Measurements from ENCODE around the gene OCLN.
"Not testable (repeated sequence)": the region's sequence is repeated elsewhere in the genome, so short reads cannot be mapped to it uniquely, and the experiment has no call there.

OCLN gene

DNA sequence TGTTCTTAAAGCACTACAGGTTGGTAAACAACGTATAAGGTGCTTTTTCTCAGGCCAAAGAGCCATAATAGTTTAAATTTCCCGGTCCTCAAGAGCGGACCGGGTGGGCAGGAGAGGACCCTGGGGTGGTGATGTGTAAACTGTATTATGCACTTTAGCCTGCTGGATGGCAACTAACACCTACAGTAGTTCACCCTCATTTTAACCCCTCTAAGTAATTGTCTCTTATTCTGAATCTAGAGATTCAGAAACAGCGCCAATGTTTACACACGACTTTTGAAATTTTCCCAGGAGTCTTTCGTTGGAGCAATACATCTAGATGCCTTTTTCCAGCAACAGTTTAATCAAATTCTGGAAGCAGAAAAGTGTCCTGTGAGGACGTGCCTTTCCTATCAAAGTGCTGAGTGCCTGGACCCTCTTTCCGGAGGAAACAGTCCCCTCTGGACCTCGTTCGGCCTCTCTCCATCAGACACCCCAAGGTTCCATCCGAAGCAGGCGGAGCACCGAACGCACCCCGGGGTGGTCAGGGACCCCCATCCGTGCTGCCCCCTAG, 676 bp upstream of the OCLN start:
- DNase-seq: no peak

DNA sequence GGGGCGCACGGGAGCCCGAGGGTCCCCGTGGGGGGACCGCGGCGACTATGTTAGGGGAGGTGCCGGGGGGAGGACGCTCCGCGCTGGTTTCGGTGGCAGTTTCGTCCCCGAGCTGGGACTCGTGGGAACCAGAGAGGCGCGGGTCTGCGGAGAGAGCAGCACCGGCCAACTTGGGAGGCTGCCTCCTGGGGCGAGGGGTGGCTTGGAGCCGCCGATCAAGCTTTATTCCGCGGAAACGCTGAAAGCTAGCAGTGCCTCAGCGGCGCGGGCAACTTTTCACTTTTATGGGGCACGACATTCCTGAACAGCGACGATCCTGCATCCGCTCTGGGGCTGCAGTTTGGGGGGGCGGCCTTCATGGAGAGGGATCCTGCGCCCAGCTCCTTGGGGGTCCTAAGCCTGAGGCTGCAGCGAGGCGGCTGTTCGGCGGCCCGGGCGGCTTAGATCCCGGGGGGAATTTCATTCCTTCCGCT, 369 bp downstream of the OCLN start:
- DNase-seq: no peak

DNA sequence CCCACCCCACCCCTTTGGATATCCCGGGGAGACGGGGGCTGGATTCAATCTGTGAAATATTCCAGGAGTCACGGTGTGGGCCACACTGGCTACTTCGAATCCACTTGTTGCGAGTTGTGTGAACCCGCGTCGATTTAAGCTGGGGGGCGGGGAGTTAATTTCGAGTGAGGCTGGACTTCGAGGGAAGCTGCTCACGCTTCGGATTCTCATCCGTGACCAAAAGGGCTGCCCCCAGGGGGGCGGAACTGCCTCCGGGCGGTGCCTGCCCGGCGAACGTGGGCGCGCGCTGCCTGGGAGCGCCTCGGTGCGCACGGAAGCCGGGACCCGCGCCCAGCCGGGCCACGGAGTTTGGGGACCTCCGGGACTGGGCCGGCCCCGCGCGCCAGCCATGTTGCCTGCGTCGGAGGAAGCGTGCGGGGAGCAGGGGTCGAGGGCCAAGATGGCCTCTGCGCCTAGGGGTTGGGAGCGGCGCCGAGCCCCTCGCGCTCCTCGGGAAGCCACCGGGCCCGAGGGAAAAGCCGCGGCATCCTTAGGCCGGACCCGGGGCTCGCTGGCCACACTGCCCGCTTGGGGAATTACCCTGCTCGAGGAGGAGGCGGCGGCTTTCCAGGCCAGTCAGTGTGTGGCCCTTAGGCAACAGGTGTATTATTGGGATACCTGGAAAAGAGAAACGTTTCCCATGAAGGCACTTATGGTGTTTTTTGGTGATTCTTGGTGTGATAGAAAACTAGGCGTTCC, 975 bp downstream of the OCLN start:
- DNase-seq: no peak

DNA sequence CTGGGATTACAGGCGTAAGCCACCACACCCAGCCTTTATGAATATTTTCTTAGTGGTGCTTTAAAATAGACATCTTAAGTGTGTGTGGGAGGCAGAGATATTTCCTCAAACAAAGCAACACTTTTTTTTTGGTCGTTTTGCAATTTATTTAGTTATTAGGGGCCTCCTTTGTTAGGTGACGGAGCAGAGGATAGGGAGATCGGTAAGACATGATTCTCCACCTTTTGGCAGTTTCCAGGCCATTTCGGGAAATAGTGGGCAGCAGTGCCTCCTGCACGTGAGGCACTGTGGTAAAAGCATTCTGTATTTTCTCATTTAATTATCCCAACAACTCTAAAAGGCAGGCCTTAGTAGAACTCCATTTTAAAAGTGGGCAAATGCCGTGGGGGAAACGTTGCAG, 1.9 kb downstream of the OCLN start:
- no peak for DNase-seq

DNA sequence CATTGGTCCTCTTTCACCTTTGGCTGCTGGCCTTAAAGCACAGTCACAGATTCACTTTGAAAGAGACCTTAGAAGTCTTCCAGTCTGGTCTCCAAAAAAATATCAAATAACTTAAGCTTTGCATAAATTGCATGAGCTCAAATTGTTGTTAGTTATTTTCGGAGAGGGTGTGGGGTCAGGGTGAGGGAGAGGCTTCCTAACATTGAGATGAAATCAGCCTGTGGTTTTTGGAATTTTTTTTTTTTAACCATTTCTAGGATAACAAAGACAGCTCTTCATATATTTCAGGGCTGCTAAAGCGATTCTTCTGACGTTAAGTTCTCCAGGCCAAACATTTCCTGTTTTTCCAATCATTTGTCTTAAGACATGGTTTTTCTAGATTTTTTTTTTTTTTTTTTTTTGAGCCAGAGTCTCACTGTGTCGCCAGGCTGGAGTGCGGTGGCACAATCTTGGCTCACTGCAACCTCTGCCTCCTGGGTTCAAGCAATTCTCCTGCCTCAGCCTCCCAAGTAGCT, 4.5 kb downstream of the OCLN start:
- DNase-seq: no peak

DNA sequence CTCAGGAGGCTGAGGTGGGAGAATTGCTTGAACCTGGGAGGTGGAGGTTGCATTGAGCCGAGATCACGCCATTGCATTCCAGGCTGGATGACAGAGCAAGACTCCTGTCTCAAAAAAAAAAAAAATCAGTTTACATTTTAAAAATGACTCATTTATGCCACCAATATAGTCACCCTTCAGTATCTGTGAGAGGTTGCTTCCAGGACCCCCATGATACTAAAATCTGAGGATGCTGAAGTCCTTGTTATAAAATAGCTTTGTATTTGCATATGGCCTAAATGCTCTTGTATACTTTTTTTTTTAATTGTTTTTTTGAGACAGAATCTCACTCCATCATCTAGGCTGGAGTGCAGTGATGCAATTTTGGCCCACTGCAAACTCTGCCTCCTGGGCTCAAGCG, 5.8 kb downstream of the OCLN start:
- DNase-seq: no peak

DNA sequence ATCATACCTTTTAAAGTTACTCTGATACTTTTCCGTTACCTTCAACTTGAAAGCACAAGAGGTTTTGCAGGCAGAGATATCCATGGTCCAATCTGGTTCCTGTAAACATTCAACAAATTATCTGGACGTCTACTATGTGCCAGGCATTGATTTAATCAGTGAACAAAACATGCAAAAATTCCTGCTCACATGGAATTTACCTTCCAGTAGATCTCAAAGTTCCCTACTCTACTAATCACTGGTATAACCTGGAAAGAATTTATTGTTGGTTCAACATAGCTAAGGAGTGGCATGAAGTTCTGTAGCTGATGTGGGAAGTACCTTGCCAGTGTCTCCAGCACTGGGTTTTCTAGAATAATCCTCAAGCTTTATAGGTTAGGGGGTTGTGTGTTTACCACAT, 9.8 kb downstream of the OCLN start:
- no peak for DNase-seq

DNA sequence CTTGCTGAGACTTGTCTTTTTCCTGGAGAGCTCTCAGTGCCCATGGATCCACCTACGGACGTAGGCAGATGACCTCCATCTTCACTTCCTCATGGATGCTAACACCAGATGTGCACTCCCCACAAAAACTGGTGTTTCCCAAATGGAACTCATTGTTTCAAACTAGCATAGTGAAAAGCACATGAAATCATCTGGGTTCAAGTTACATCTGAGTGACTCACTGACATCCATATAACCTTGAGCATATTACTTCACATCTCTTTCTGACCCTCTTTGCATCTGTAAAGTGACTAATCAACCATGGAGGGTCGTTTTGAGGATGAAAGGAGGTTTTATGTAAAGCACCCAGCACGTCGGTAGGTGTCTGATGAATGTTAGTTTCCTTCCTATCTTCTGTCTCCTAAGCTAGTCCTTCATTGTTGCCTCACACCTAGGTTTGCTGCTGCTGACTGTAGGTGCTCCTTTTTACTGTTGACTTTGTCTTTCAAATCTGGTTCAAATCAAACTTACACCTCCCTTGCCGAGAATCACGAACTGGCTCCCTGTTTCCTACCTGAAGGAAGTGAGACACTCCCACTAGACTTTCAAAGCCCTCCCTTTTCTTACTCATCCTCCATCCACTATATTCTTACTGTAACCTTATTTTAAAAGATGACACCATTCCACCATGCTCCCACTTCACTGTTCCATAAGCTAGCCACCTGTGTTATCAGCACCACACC, 10.3 kb downstream of the OCLN start:
- DNase-seq: no peak

DNA sequence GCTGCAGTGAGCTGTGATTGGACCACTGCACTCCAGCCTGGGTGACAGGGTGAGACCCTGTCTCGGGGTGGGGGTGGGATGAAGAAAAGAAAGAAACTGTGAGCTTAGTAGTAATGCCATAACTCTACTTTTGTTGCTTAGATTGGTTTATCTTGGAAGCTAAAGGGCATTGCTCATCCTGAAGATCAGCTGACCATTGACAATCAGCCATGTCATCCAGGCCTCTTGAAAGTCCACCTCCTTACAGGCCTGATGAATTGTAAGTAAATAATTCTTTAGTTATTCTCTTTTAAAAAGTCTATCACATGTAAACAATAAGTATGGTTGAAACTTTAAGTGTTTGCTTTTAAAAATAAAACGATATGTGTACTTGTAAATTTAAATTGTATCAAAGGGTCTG, 11.4 kb downstream of the OCLN start:
- DNase-seq: no peak

DNA sequence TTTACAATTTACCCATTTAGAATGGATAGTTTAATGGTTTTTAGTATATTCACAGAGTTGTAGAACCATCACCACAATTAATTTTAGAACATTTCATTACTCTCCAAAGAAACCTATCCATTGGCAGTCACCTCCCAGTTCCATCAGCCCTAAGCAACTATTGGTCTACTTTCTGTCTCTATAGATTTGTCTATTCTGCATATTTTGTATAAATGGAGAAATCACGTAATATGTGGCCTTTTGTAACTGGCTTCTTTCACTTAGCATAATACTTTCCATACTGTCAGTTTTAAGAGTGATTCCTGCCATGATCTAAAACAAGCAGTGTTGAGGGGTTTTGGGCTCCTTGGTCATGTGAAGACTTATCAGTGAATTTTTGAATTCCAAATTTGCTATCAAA, 12.7 kb downstream of the OCLN start:
- no peak for DNase-seq

DNA sequence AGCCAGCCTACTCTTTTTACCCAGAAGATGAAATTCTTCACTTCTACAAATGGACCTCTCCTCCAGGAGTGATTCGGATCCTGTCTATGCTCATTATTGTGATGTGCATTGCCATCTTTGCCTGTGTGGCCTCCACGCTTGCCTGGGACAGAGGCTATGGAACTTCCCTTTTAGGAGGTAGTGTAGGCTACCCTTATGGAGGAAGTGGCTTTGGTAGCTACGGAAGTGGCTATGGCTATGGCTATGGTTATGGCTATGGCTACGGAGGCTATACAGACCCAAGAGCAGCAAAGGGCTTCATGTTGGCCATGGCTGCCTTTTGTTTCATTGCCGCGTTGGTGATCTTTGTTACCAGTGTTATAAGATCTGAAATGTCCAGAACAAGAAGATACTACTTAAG, 16.6 kb downstream of the OCLN start:
- no peak for DNase-seq

DNA sequence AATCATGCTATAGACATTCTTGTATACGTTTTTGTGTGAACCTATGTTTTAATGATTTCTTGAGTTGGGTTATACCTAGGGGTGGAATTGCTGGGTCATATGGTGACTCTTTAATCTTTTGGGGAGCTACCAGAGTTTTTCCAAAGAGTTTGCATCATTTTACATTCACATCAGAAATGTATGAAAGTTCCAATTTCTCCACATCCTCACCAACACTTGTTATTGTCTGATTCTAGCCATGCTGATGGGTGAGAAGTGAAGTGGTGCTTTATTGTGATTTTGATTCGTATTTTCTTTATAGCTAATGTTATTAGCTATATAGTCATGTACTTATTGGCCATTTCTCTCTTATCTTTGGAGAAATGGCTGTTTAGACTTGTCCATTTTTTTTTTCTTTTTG, 18.1 kb downstream of the OCLN start:
- no peak for DNase-seq

DNA sequence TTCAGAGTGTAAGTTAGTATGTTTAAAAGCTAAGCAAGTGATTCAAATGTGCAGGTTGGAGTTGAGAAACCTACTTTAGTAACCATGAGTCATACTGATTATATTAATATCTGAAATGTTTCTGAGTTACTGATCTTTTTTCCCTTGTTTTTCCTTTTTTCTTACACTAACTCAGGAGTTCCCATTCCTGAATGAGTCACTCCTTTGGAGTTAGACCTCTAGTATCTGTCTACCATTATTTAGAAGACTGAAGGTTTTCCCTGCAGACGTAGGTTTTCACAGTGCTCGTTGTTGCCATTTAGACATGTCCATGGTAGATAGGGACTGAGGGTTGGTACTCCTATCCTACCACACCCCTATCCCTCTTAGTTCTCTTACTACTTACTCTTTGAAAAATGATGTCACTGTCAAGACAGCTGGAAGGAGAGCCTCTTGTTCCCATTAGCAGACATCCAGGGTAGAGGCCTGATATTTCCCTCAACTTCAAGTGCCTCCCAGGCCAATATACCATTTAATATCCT, 20.2 kb downstream of the OCLN start:
- DNase-seq: no peak

DNA sequence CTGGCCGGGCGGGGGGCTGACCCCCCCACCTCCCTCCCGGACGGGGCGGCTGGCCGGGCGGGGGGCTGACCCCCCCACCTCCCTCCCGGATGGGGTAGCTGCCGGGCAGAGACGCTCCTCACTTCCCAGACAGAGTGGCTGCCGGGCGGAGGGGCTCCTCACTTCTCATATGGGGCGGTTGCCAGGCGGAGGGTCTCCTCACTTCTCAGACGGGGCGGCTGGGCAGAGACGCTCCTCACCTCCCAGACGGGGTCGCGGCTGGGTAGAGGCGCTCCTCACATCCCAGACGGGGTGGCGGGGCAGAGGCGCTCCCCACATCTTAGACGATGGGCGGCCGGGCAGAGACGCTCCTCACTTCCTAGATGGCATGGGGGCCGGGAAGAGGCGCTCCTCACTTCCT, 23.0 kb downstream of the OCLN start:
- DNase-seq: not testable (repeated sequence)

DNA sequence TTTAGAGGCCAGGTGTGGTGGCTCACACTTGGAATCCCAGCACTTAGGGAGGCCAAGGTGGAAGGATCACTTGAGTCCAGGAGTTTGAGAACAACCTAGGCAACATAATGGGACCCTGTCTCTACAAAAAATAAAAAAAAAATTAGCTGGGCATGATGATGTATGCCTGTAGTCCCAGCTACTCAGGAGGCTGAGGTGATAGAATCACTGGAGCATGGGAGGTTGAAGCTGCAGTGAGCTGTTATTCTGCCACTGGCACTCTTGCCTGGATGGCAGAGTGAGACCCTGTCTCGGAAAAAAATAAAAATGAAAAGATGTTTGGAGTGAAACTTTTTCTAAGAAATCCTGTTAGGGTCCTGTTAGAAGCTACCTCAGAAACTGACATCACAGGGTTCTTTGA, 24.2 kb downstream of the OCLN start:
- no peak for DNase-seq

DNA sequence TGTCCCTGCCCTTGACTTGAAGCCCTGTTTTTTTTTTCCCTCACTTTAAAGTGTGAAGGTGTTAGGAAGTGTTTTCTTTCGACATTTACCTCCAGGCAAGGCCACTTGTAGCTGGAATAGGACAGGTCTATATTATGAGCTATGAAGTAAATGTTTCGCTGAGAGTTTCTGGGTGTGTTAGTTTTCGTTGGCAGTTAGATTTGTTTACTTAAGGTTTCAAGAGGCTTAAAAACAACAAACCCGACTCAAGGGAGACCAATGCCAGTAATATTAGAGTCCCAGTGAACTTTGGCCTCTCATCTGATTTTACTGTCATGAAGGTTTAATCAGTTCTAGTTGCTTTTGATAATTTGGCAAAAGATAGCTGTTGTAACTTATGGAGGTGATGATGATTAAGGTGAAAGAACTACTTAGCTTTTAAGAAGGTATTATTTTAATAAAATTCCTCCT, 25.2 kb downstream of the OCLN start:
- DNase-seq: no peak

DNA sequence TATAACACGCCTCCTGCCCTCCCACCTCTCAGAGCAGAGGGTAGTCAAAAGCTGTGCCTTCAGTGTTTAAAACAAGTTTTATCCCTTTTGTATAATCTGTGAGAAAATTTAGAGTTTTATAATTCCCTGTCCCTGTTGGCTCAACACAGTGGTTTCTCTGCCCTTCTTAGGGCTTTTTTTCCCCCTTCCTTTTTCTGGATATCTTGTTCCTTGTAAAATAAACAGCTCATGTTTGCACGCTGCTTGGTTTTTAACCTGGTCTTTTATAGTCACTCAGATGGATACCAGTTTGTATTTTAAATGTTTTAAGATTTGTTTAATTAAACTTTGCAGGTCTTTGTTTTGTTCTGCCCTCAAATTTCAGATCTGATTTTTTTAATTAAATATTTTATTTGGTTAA, 26.7 kb downstream of the OCLN start:
- no peak for DNase-seq

DNA sequence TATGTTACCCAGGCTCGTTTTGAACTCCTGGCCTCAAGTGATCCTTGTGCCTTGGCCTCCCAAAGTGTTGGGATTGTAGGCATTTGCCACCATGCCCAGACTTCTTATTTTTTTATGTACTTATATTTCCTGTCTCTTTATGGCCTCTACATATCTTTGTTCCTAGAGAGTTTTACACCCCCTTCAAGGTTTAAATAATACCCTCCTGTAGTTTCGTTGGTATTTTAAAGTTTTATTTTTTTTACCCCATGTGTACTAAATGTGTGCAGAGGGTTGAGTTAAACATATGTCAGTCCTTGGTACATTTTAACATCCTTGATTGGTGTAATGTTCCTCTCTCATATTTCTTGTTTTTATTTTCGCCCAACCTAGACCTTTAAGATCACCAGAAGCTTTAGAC, 29.4 kb downstream of the OCLN start:
- DNase-seq: no peak

DNA sequence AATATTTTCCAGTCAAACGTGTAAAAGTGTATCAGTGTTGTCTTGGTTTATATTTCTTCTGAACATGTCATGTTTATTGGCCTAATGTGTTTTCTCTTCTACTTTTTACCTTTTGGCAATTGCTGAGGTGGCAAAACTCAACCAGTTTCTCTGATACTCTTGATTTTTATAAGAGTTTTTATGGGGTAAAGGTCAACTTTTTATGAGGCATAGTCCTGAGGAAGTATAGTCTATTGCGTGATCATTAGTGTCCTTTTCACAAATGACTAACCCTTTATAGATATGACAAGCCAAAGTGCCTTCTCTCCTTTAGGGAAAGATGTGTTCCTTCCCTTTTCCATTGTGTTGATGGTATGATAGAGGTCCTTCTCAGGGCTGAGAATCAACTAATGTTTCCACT, 32.9 kb downstream of the OCLN start:
- DNase-seq: no peak

DNA sequence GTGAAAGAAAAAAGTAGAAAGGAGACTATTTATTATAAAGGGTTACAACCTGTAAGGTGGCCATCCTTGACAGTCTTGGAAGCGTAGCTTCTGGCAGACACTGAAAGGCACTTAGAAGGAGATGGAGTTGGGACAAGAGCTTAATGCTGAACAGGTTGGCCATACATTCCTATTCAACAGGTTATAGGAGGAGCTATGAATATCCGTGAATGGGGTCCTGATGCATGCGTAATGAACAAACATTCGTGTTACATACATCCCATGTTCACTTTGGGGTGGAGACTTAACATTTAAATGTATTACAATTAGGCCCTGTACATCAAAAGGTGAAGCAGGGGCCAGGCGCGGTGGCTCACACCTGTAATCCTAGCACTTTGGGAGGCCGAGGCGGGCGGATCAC, 34.1 kb downstream of the OCLN start:
- no peak for DNase-seq

DNA sequence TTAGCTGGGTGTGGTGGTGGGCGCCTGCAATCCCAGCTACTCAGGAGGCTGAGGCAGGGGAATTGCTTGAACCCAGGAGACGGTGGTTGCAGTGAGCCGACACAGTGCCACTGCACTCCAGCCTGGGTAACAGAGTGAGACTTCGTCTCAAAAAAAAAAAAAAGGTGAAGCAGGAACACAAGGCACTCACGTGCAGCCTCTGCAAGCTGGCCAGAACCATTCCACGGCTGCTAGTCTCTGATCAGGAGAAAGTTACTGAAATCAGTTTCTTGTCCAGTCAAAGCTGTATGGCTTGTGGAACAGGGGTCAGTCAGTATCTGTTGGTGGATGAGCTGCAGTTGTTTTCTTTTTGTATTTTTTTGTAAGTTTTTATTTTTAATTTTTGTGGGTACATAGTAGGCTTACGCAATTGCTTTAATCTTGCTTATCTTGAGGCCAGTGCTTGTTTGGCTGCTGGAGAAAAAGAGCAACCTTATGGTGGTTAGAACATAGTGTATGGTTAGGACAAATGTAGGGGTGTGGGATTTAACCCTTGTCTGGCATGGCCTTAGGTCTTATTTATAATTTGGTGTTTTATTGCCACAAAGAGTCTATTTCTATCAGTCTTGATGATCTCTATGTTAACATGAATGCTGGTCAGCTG, 34.7 kb downstream of the OCLN start:
- DNase-seq: no peak

DNA sequence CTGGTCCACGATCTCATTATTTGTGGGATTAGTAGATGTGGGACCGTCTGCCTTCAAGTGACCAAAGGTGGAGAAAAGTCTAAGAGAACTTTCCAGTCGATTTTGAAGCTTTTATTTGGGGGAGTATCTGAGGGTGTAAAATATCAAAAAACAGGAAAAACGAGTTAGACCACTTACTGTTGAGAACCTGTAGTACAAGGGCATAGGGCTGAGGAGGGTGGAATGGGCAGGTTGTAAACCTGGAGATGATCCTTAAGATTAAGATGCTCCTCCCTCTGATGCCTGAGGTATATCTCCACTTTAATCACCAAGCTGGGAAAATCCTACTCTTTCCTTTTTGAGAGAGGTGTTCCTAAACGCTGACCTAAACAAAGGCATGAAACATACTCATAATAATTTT, 35.4 kb downstream of the OCLN start:
- no peak for DNase-seq

DNA sequence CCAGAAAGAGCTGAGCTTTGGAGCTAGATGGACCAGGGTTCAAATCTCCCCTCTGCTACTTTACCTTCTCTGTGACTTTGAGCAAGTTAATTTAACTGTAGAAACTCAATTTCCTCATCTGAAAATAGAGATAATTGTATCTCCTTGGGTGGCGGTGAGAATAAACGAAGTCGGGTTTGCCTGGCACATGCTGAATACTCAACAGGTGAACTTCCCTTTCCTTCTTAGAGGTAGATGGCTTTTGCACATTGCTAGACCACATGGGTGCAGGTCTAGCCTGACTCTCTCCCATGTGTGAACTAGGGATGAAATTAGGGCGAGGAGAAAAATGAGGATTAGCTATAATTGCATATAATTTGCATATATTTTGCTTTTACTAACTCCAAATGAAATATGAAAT, 36.0 kb downstream of the OCLN start:
- no peak for DNase-seq

All from activated CD4-positive, alpha-beta T cell treated with anti-CD3 and anti-CD28 coated beads for 4 hours (primary cell).